HEK293 (cell line): ENCODE measurements around the gene CARD8.

Experiments used
- ATF2 ChIP-seq: fragments of 450-650 bp; formaldehyde crosslinking; IDR thresholded peaks from 2 replicates; pipeline ENCODE4 v1.5.1; 2016; ENCODE audit warnings: missing biosample characterization, missing genetic modification characterization, low read depth
- CTCF ChIP-seq: fragments of 450-650 bp; formaldehyde crosslinking; IDR thresholded peaks from 2 replicates; pipeline ENCODE4 v1.5.1; 2016; ENCODE audit warnings: missing biosample characterization, missing genetic modification characterization
- PRDM2 ChIP-seq: fragments of 450-650 bp; formaldehyde crosslinking; IDR thresholded peaks from 2 replicates; pipeline ENCODE4 v1.5.1; 2016; ENCODE audit warnings: missing biosample characterization, missing genetic modification characterization, borderline replicate concordance
- SCRT1 ChIP-seq: fragments of 450-650 bp; formaldehyde crosslinking; IDR thresholded peaks from 2 replicates; pipeline ENCODE4 v1.5.1; 2016; ENCODE audit warnings: missing biosample characterization, missing genetic modification characterization, borderline replicate concordance
- SP3 ChIP-seq: fragments of 450-650 bp; formaldehyde crosslinking; IDR thresholded peaks from 2 replicates; pipeline ENCODE4 v1.5.1; 2016; ENCODE audit warnings: missing biosample characterization, missing genetic modification characterization
- TRIM28 ChIP-seq: IDR thresholded peaks from 2 replicates; pipeline ENCODE4 v1.6.1; 2011; ENCODE audit warnings: low read length, control low read depth, borderline replicate concordance
- ZEB2 ChIP-seq: fragments of 450-650 bp; formaldehyde crosslinking; IDR thresholded peaks from 2 replicates; pipeline ENCODE4 v1.5.1; 2016; ENCODE audit warnings: missing biosample characterization, missing genetic modification characterization
- ZNF121 ChIP-seq: fragments of 450-650 bp; formaldehyde crosslinking; IDR thresholded peaks from 2 replicates; pipeline ENCODE4 v1.5.1; 2016; ENCODE audit warnings: missing biosample characterization, missing genetic modification characterization
- ZNF2 ChIP-seq: fragments of 450-650 bp; formaldehyde crosslinking; IDR thresholded peaks from 2 replicates; pipeline ENCODE4 v1.5.1; 2016; ENCODE audit warnings: missing biosample characterization, missing genetic modification characterization
- ZNF266 ChIP-seq: fragments of 450-650 bp; formaldehyde crosslinking; IDR thresholded peaks from 2 replicates; pipeline ENCODE4 v1.5.1; 2016; ENCODE audit warnings: missing biosample characterization, missing genetic modification characterization, low read depth
- ZNF518A ChIP-seq: fragments of 450-650 bp; formaldehyde crosslinking; conservative IDR thresholded peaks from 2 replicates; pipeline ENCODE4 v1.5.1; 2016; ENCODE audit warnings: low read depth, missing biosample characterization, missing genetic modification characterization
- ZNF660 ChIP-seq: fragments of 450-650 bp; IDR thresholded peaks from 2 replicates; pipeline ENCODE4 v1.5.1; 2018; ENCODE audit warnings: missing biosample characterization, mild to moderate bottlenecking, missing genetic modification characterization
- ZNF792 ChIP-seq: fragments of 450-650 bp; formaldehyde crosslinking; IDR thresholded peaks from 2 replicates; pipeline ENCODE4 v1.5.1; 2016; ENCODE audit warnings: missing biosample characterization, missing genetic modification characterization
- ZSCAN5A ChIP-seq: fragments of 450-650 bp; formaldehyde crosslinking; IDR thresholded peaks from 2 replicates; pipeline ENCODE4 v1.5.1; 2016; ENCODE audit warnings: missing biosample characterization, missing genetic modification characterization

GRCh38 chr19:48168689-48169088, 87.0 kb downstream of the CARD8 start:
- TF ChIP-seq SP3 (tag by site-specific recombination), result no peak
- no peak for TF ChIP-seq ZEB2 (tag by site-specific recombination)
- no peak for TF ChIP-seq SCRT1 (tag by site-specific recombination)
- no peak for TF ChIP-seq CTCF
- TF ChIP-seq ATF2 (tag by site-specific recombination), result no peak
- no peak for TF ChIP-seq TRIM28
- no peak for TF ChIP-seq PRDM2 (tag by site-specific recombination)
- TF ChIP-seq ZNF792, result no peak
- TF ChIP-seq ZNF266 (tag by site-specific recombination), result no peak
- no peak for TF ChIP-seq ZNF660 (tag by site-specific recombination)
- no peak for TF ChIP-seq ZNF121 (tag by site-specific recombination)
- no peak for TF ChIP-seq ZSCAN5A
- TF ChIP-seq ZNF518A (tag by site-specific recombination), result no peak
- TF ChIP-seq ZNF2 (tag by site-specific recombination), result no peak
